ENCODE data around the gene KCTD1.

DNA sequence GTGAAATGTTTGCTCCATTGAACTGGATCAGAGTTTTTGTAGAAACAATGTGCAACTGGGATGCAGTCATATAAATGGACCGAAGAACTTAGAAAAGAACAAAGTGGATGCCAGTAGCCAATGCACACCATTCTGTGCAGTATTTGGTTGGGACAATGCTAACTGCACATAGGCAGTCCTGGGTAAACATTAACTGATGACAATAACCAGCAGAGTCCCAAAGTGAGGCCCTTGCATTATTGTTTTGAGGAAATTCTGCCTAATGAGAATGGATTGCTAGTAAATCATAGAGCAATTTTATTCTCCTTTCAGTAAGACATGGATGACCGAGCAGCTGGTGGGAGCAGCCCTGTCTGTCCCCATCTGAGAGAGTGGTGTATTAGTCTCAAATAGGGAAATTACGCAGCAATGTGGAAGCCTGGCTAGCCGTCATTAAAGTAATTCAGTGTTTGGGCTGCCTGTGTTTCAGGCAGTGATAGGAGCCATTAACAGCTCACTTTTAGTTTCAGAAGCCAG lies 94.9 kb downstream of the KCTD1 start:
- TF ChIP-seq PAX8 (IDR thresholded peaks at IDR 0.05) (no peak), MXI1 (IDR thresholded peaks at IDR 0.05; ENCODE audit: low read depth, low read length) (no peak), TCF12 (IDR thresholded peaks at IDR 0.05; ENCODE audit: low read depth, low read length) (no peak), ZNF274 (IDR thresholded peaks at IDR 0.05; ENCODE audit: insufficient read depth, insufficient read length) (no peak)
- TF ChIP-seq, protein P1, sequence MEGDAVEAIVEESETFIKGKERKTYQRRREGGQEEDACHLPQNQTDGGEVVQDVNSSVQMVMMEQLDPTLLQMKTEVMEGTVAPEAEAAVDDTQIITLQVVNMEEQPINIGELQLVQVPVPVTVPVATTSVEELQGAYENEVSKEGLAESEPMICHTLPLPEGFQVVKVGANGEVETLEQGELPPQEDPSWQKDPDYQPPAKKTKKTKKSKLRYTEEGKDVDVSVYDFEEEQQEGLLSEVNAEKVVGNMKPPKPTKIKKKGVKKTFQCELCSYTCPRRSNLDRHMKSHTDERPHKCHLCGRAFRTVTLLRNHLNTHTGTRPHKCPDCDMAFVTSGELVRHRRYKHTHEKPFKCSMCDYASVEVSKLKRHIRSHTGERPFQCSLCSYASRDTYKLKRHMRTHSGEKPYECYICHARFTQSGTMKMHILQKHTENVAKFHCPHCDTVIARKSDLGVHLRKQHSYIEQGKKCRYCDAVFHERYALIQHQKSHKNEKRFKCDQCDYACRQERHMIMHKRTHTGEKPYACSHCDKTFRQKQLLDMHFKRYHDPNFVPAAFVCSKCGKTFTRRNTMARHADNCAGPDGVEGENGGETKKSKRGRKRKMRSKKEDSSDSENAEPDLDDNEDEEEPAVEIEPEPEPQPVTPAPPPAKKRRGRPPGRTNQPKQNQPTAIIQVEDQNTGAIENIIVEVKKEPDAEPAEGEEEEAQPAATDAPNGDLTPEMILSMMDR (IDR thresholded peaks at IDR 0.05 in 2 of 3, conservative IDR thresholded peaks at IDR 0.05 in 1 of 3; ENCODE audit: control insufficient read depth in 2 of 3, extremely low read depth in 1 of 3, insufficient read depth in 1 of 3, low read depth in 3 of 3, low read length in 3 of 3) = no peak
- TF ChIP-seq, protein P2, sequence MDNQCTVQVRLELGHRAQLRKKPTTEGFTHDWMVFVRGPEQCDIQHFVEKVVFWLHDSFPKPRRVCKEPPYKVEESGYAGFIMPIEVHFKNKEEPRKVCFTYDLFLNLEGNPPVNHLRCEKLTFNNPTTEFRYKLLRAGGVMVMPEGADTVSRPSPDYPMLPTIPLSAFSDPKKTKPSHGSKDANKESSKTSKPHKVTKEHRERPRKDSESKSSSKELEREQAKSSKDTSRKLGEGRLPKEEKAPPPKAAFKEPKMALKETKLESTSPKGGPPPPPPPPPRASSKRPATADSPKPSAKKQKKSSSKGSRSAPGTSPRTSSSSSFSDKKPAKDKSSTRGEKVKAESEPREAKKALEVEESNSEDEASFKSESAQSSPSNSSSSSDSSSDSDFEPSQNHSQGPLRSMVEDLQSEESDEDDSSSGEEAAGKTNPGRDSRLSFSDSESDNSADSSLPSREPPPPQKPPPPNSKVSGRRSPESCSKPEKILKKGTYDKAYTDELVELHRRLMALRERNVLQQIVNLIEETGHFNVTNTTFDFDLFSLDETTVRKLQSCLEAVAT (IDR thresholded peaks at IDR 0.05) = no peak
